ENCODE data around the gene CTR9.

DNA sequence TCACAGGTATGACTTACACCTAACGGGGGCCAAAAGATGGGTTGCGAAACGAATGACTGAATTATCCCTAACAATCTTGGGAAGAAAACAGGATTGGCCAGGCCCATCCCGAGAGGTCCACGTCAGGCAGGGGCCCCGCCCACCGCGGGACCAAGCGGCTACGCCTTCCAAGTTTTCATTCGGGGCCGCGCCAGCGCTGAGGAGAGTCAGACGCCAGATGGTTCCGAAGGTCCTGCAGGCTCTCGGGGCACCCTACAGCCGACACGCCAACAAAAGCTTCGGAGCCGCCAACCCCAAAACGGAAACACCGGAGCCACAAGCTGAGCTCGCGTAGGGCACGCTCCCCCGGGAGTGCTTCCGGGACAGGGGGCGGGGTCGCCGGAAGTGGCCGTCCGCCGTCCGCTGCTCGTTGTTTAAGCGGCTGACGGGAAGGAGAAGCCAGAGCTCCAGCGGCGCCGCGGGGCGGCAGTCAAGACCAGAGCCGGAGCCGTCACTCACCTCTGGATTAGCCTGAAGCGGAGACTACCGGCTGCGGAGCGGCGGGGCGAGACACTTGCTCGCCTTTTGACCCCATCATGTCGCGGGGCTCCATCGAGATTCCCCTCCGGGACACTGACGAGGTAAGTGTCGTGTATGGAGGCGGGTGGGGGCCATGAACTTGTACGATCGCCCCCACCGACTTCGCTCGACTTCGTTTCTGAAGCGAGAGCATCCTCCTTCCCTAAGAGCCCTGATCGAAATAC, at the start of gene CTR9:
- TF ChIP-seq POLR2A (IDR thresholded peaks at IDR 0.05; ENCODE audit: low read length) (peak; percentile 94), GATA1 (IDR thresholded peaks at IDR 0.05; ENCODE audit: low read depth, low read length) (no peak)
